ENCODE results near the gene CELF2. TPM values are rescaled to one million over a fixed set of nuclear protein-coding genes. Genes with fewer than 3 reads are reported as not detected.

CELF2 gene
- total RNA-seq: 7.2 and 11.0 TPM in 2 replicates

DNA sequence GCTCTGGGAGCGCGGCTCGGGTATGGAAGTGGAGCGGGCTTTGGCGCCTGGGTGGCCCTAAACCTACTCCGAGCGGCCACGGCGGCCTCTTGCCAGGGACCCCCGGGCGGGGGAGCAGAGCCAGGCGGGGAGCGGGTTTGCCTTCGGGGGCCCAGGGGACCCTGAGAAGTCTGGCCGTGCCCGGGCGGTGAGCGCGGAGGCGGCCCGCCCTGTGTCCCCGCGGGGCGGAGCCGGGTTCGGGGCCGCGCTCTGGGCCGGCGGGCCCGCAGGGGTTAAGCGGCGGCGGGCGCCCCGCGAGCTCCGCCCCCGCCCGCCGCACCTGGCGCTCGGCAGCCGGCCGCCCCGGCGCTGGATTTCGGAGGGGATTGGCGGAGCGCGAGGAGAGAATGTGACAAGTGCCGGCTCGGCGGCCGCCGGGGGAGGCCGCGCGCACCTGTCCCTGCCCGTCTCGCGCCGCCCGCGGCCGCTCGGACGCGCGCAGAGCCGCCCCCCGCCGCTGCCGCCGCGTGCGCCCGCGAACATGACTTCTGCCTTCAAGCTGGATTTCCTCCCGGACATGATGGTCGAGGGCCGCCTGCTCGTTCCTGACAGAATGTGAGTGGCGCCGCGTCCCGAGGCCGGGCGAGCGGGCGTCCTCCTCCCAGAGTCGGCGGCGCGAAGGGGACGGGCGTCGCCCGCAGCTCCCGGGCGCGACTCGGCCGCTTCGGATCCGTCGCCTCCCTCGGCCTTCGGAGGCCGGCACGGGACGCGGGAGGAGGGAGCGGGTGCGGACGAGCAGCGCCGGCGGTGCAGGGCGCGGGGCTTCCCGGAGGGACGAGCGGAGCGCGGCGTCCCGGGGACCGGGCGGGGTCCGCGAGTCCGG, at the start of gene CELF2:
Gene CELF2 (plus strand): TSS at position 303 of the 862 bp plus-strand sequence. CDS start 218 bp downstream, at position 521.
- TF ChIP-seq CTCF (conservative IDR thresholded peaks at IDR 0.05; ENCODE audit: low read depth, low read length): no peak
- no peak for DNase-seq (ENCODE audit: low read depth)
- peak within 1 kb of the TSS; percentile 61 for H3K4me3 ChIP-seq (ENCODE audit: low read depth, low read length)

DNA sequence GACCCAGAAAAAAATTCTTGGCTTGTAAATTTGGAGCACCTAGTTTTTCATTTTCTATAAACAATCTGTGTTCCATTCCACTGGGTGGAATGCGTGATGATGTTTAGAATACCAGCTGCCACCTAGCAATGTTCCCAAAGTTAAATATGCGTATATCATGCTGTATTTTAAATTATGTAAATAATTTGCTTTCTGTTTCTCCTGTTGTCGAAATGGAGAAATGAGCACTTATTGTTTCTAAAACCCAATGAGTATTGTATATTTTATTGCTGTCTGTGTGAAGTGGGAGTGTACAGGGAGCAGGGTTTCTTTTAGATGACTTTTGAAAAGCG, 49.4 kb upstream of the CELF2 start:
- no peak for DNase-seq (ENCODE audit: low read depth)
- TF ChIP-seq CTCF (conservative IDR thresholded peaks at IDR 0.05; ENCODE audit: low read depth, low read length): no peak
- no peak overlapping the region for H3K4me3 ChIP-seq (ENCODE audit: low read depth, low read length)

DNA sequence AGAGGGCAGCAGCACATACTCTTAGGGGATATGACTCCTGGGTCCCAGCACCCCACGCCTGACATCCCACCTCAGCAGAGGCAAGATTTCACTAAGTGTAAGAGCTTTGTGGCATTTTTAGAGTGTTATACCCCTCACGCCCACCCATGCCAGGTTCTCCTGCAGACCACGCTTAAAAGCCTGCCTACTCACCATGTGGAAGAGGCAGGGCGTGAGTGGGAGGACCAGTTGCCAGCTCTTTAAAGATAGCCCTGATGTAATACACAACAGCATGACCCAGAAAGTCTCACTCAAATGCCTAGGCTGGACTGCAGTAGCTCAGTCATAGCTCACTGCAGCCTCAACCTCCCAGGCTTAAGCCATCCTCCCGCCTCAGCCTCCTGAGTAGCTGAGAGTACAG, 44.4 kb upstream of the CELF2 start:
- no peak for DNase-seq (ENCODE audit: low read depth)
- TF ChIP-seq CTCF (conservative IDR thresholded peaks at IDR 0.05; ENCODE audit: low read depth, low read length): no peak
- H3K4me3 ChIP-seq (ENCODE audit: low read depth, low read length): no peak overlapping the region

GRCh38 chr10:10975647-10976046, 42.0 kb upstream of the CELF2 start:
- TF ChIP-seq CTCF (conservative IDR thresholded peaks at IDR 0.05; ENCODE audit: low read depth, low read length): no peak
- DNase-seq (ENCODE audit: low read depth): no peak
- no peak overlapping the region for H3K4me3 ChIP-seq (ENCODE audit: low read depth, low read length)

DNA sequence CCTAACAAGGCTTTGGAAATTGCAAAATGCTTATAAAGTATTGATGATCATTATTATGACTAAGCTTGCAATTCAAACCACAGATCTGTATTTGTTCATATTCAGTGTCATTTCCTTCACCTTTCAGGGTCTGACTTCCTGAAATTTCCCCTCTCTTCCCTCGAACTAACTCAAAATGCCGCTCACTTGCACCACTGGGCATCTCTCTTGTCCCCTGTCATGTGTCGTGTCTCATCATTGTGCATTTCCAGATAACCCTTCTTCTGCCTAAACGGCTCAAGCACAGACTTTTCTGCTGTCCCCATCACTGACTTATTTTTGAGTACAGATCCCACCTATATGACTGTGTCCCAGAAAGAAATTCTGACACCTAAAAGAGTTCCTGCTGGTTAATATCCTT, 41.0 kb upstream of the CELF2 start:
- no peak for TF ChIP-seq CTCF (conservative IDR thresholded peaks at IDR 0.05; ENCODE audit: low read depth, low read length)
- H3K4me3 ChIP-seq (ENCODE audit: low read depth, low read length): no peak overlapping the region
- no peak for DNase-seq (ENCODE audit: low read depth)

- H3K4me3 ChIP-seq (ENCODE audit: low read depth, low read length): no peak overlapping the region
- no peak for DNase-seq (ENCODE audit: low read depth)
- TF ChIP-seq CTCF (conservative IDR thresholded peaks at IDR 0.05; ENCODE audit: low read depth, low read length): no peak
Measured at GRCh38 chr10:10977226-10977956, 40.3 kb upstream of the CELF2 start.

Data from epithelial cell of proximal tubule (primary cell).